MCF 10A (cell line): ENCODE data around the gene KIF21A. TPM values are rescaled to one million over a fixed set of nuclear protein-coding genes. Genes with fewer than 3 reads are reported as not detected.

Experiments
- BruUV-seq: library from RNA; stranded (reverse); fragments of 400-500 nt; replicated peaks from 2 replicates; lab custom pipeline; 2021; lab: Mats Ljungman, UMichigan
- CTCF ChIA-PET: fragments of 300-600 bp; sonication (Branson Sonifier 250); formaldehyde crosslinking; extraction: SDS; loops from one replicate; lab custom pipeline; 2021; ENCODE audit warnings: antibody characterized with exemption, inconsistent platforms; lab: Yijun Ruan, JAX
- POLR2A ChIA-PET: fragments of 300-600, 350-650 bp; sonication (Branson Sonifier 250); formaldehyde crosslinking; extraction: SDS; loops from one replicate; lab custom pipeline; 2020; ENCODE audit warnings: antibody characterized with exemption, inconsistent platforms; lab: Yijun Ruan, JAX
- DNase-seq: peaks from one replicate; pipeline ENCODE4 v3.0.0-alpha.2; 2018; ENCODE audit not compliant: unreplicated experiment
- H3K27ac Mint-ChIP-seq: one replicate; pipeline ENCODE4 v1.8.0; 2022; ENCODE audit warnings: mild to moderate bottlenecking, low read depth, mixed read lengths; ENCODE audit not compliant: unreplicated experiment
- H3K27me3 Mint-ChIP-seq: one replicate; pipeline ENCODE4 v1.8.0; 2022; ENCODE audit warnings: mixed read lengths; ENCODE audit not compliant: insufficient read depth, unreplicated experiment
- H3K36me3 Mint-ChIP-seq: one replicate; pipeline ENCODE4 v1.8.0; 2022; ENCODE audit warnings: mild to moderate bottlenecking, moderate library complexity, mixed read lengths; ENCODE audit not compliant: insufficient read depth, unreplicated experiment
- H3K4me1 Mint-ChIP-seq: one replicate; pipeline ENCODE4 v1.8.0; 2022; ENCODE audit warnings: mixed read lengths; ENCODE audit not compliant: insufficient read depth, unreplicated experiment
- H3K4me3 Mint-ChIP-seq: one replicate; pipeline ENCODE4 v1.8.0; 2022; ENCODE audit warnings: mild to moderate bottlenecking, moderate library complexity, mixed read lengths; ENCODE audit not compliant: unreplicated experiment
- H3K9me3 Mint-ChIP-seq: one replicate; pipeline ENCODE4 v1.8.0; 2022; ENCODE audit warnings: mixed read lengths; ENCODE audit not compliant: unreplicated experiment
- intact Hi-C: fragments of 100-400 bp; cut with micrococcal nuclease; formaldehyde crosslinking; loops from 2 replicates; pipeline ENCODE4 v1.14.1; 2022
- total RNA-seq: library from RNA; stranded (reverse); gene quantifications from 2 replicates; pipeline ENCODE4 v1.2.3, GENCODE V29; 2022
- TF ChIP-seq, protein P1 (sequence below): fragments of 200-600 bp; IDR thresholded peaks from one replicate; pipeline ENCODE4 v1.8.0; 2022; ENCODE audit warnings: antibody characterized with exemption, mild to moderate bottlenecking; ENCODE audit not compliant: unreplicated experiment

Gene KIF21A
- total RNA-seq, 1 experiment from 2014 or later: 53.8 TPM

DNA sequence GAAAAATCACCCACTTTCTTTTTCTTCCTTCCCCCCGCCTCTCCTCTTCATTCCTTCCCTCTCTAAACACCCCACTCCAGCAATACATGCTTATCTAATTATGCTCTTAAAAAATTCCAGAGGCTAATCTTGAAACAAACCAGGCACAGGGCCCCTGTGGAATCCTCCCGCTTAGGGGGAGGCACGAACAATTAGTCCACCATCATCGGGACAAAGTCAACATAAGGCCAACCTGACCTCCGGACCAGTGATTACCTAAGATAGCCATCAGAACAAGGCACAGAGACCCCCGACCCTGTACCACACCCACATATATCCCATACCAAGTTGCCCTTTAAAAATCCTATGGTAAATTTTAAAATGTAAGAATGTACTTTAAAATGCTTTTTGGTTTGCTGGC lies 47.1 kb downstream of the KIF21A start:
- H3K4me1 Mint-ChIP-seq: peaks cover 6% of the 10 kb centered on the region
- H3K27ac Mint-ChIP-seq: no peak overlapping the region
- H3K27me3 Mint-ChIP-seq: no peaks in the 10 kb centered on the region
- H3K4me3 Mint-ChIP-seq: no peak overlapping the region
- no TSS peak for BruUV-seq
- intact Hi-C loops: no loop called here
- TF ChIP-seq, protein P1, sequence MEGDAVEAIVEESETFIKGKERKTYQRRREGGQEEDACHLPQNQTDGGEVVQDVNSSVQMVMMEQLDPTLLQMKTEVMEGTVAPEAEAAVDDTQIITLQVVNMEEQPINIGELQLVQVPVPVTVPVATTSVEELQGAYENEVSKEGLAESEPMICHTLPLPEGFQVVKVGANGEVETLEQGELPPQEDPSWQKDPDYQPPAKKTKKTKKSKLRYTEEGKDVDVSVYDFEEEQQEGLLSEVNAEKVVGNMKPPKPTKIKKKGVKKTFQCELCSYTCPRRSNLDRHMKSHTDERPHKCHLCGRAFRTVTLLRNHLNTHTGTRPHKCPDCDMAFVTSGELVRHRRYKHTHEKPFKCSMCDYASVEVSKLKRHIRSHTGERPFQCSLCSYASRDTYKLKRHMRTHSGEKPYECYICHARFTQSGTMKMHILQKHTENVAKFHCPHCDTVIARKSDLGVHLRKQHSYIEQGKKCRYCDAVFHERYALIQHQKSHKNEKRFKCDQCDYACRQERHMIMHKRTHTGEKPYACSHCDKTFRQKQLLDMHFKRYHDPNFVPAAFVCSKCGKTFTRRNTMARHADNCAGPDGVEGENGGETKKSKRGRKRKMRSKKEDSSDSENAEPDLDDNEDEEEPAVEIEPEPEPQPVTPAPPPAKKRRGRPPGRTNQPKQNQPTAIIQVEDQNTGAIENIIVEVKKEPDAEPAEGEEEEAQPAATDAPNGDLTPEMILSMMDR: no peak
- ChIA-PET CTCF (no interaction called here), POLR2A (no interaction called here)
- H3K9me3 Mint-ChIP-seq: no peaks in the 10 kb centered on the region
- H3K36me3 Mint-ChIP-seq: peaks cover 6% of the 10 kb centered on the region
- no peak for DNase-seq

DNA sequence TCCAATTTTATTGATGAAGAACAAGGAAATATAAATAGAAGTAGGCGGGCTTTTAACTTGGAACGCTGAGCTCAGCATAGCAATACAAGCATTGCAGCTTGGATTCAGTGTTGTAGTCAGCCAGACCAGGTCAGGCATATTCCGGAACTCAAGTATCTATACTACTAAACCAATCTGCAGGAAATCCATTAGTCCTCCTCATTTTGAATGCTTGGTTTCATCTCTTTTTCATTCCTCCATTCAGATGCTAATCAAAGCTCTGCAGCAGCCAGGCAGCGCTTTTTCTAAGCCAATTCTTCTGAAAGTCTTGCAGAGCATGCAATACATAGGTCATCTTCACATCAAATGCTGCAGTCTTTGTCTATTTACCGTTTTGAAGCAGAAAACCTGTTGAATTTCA lies 49.0 kb downstream of the KIF21A start:
- intact Hi-C loops: no loop called here
- H3K9me3 Mint-ChIP-seq: no peaks in the 10 kb centered on the region
- peaks cover 6% of the 10 kb centered on the region for H3K36me3 Mint-ChIP-seq
- ChIA-PET CTCF (no interaction called here), POLR2A (no interaction called here)
- BruUV-seq: no TSS peak
- H3K27ac Mint-ChIP-seq: no peak overlapping the region
- no peak for DNase-seq
- H3K27me3 Mint-ChIP-seq: no peaks in the 10 kb centered on the region
- no peak overlapping the region for H3K4me3 Mint-ChIP-seq
- peaks cover 11% of the 10 kb centered on the region for H3K4me1 Mint-ChIP-seq
- TF ChIP-seq, protein P1: no peak

DNA sequence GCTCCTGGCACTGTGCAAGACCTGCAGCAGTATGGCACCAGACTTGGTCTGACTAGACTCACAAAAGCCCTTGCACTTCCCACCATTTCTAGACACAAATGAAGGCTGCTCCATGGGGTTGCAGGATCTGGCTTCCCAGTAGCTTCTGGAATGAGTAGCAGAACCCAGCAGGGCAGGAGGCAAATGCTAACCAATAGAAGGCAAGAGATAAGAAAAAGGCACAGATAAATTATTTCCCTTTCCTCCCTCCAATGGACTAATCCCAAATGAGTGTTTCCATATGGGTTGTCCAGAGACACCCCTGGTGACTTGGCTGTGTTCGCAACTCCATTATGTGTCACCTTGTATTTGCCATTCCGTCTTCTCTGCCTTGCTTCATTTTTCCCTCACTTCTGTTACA lies 49.7 kb downstream of the KIF21A start:
- no TSS peak for BruUV-seq
- H3K27ac Mint-ChIP-seq: no peak overlapping the region
- DNase-seq: no peak
- intact Hi-C loops: no loop called here
- no peak overlapping the region for H3K4me3 Mint-ChIP-seq
- ChIA-PET POLR2A (no interaction called here), CTCF (no interaction called here)
- H3K27me3 Mint-ChIP-seq: no peaks in the 10 kb centered on the region
- no peaks in the 10 kb centered on the region for H3K9me3 Mint-ChIP-seq
- H3K36me3 Mint-ChIP-seq: peaks cover 6% of the 10 kb centered on the region
- TF ChIP-seq, protein P1: no peak
- H3K4me1 Mint-ChIP-seq: peaks cover 11% of the 10 kb centered on the region

DNA sequence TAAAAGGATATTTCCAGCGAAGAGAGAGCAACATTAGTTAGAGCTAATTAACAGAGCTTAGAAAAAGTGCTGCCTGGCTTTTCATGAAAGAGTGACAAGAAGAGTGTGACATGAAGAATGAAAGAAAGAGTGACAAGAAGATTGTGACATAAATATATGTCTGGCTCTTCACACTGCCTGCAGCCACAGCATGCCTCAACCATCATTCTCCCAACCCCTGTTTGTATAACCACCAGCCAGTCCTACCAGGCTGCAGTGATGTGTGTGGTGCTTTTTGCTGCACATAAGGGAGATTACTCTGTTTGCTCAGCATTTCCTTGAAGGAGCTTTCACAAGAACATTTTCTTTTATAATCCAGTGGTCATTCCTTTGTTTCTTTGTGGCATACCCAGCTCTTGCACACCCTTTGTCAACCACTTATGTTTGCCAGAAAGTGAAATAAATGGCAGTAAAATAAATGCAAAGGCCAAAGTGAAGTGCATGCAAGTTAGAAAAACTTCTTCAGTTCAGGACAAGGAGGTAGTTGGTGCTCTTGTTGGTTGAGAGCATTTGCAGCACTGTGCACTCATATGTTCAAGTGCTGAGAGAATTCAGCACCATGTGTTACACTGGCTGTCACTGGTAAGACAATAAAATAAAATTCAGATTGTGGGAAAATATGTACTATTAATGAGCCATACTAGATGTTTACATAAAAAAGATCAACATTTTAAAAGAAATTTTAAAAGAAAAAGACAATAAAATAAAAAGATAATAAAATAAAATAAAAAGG lies 50.6 kb downstream of the KIF21A start:
- peaks cover 6% of the 10 kb centered on the region for H3K36me3 Mint-ChIP-seq
- H3K4me1 Mint-ChIP-seq: peaks cover 11% of the 10 kb centered on the region
- POLR2A ChIA-PET: interaction anchor here (1.3 kb wide), 1 partner anchor 32 kb away, joined by 3 read pairs; no protein-coding TSS in a partner anchor
- H3K27ac Mint-ChIP-seq: no peak overlapping the region
- no TSS peak for BruUV-seq
- CTCF ChIA-PET: interaction anchor here (0.6 kb wide), 1 partner anchor 22 kb away, joined by 4 read pairs; no protein-coding TSS in a partner anchor
- no peaks in the 10 kb centered on the region for H3K27me3 Mint-ChIP-seq
- H3K9me3 Mint-ChIP-seq: no peaks in the 10 kb centered on the region
- TF ChIP-seq, protein P1: no peak
- intact Hi-C loops: no loop called here
- no peak for DNase-seq
- H3K4me3 Mint-ChIP-seq: no peak overlapping the region
